Upper lobe of right lung (tissue), 1 donor: Measurements from ENCODE around the gene ZMYM4. TPM values are rescaled to one million over a fixed set of nuclear protein-coding genes. Genes with fewer than 3 reads are reported as not detected.

Source experiments
- ATAC-seq: fragments of 200-7000 bp; cut with Tn5 transposase; one replicate; pipeline ENCODE4 v1.9.1; 2020; ENCODE audit warnings: mild to moderate bottlenecking, moderate library complexity
- DNase-seq: peaks from one replicate; pipeline ENCODE4 v3.0.0-alpha.2; 2020
- H3K27ac ChIP-seq: fragments of 200-600 bp; one replicate; pipeline ENCODE4 v1.8.0; 2022
- H3K27me3 ChIP-seq: fragments of 200-600 bp; one replicate; pipeline ENCODE4 v1.8.0; 2022; ENCODE audit warnings: mild to moderate bottlenecking
- H3K36me3 ChIP-seq: fragments of 200-600 bp; one replicate; pipeline ENCODE4 v1.8.0; 2022
- H3K4me1 ChIP-seq: fragments of 200-600 bp; one replicate; pipeline ENCODE4 v1.8.0; 2022
- H3K4me3 ChIP-seq: fragments of 200-600 bp; one replicate; pipeline ENCODE4 v1.8.0; 2022; ENCODE audit warnings: mild to moderate bottlenecking
- H3K9me3 ChIP-seq: fragments of 200-600 bp; one replicate; pipeline ENCODE4 v1.8.0; 2022
- intact Hi-C: fragments of 100-400 bp; cut with DNase I; formaldehyde crosslinking; loops from one replicate; pipeline ENCODE4 v1.11.0; 2022
- total RNA-seq: library from RNA; stranded (reverse); fragmentation: NEBNext Ultra II Directional; extraction: Animal tissue kit (Norgen Biotek cat#: 25700); gene quantifications from one replicate; pipeline ENCODE4 v1.2.1, GENCODE V29; 2021
- TF ChIP-seq, protein P1 (sequence below): fragments of 200-600 bp; IDR thresholded peaks from one replicate; pipeline ENCODE4 v1.8.0; 2022; ENCODE audit warnings: antibody characterized with exemption
- donor health status: DM: no; HTN: yes; CAD: no; lungs with severe emphysema.

ZMYM4 gene
- total RNA-seq, 1 donor from 2014 or later, result 48.1 TPM

DNA sequence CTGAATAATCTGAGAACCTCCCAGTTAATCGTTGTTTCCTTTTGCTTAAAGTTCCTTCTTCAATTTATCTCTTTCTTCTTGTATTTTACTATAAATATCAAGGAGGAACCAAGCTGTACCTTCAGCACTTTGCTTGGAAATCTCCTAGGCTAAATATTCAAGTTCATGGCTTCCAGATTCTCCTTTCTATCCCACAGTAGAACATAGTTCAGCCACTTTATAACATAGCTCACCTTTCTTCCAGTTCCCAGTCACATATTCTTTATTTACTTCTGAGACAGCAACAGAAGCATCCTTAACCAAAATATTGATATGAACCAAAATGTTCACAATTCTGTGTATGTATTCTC is 11.0 kb downstream of the ZMYM4 start:
- DNase-seq (no peak), ATAC-seq (no peak)
- TF ChIP-seq, protein P1, sequence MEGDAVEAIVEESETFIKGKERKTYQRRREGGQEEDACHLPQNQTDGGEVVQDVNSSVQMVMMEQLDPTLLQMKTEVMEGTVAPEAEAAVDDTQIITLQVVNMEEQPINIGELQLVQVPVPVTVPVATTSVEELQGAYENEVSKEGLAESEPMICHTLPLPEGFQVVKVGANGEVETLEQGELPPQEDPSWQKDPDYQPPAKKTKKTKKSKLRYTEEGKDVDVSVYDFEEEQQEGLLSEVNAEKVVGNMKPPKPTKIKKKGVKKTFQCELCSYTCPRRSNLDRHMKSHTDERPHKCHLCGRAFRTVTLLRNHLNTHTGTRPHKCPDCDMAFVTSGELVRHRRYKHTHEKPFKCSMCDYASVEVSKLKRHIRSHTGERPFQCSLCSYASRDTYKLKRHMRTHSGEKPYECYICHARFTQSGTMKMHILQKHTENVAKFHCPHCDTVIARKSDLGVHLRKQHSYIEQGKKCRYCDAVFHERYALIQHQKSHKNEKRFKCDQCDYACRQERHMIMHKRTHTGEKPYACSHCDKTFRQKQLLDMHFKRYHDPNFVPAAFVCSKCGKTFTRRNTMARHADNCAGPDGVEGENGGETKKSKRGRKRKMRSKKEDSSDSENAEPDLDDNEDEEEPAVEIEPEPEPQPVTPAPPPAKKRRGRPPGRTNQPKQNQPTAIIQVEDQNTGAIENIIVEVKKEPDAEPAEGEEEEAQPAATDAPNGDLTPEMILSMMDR, result no peak
- no peak overlapping the region for H3K4me3 ChIP-seq
- no peaks in the 10 kb centered on the region for H3K27me3 ChIP-seq
- intact Hi-C loops, result no loop called here
- no peaks in the 10 kb centered on the region for H3K4me1 ChIP-seq
- no peaks in the 10 kb centered on the region for H3K36me3 ChIP-seq
- H3K27ac ChIP-seq, result no peak overlapping the region
- H3K9me3 ChIP-seq, result no peaks in the 10 kb centered on the region

DNA sequence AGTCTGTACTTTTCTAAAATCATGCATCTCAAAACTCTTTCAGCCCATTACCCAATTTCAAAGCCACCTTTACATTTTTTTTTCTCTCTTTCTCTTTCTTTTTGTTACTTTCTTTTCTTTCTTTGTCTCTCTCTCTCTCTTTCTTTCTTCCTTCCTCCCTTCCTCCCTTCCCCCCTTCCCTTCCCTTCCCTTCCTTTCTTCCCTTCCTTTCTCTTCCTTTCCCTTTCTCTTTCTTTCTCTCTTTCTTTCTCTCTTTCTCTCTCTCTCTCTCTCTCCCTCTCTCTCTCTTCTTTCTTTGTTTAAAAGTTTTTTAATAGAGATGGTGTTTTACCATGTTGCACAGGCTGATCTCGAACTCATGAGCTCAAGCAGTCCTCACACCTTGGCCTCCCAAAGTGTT is 11.5 kb downstream of the ZMYM4 start:
- intact Hi-C loops, result no loop called here
- Histone ChIP-seq H3K4me1 (no peaks in the 10 kb centered on the region), H3K36me3 (no peaks in the 10 kb centered on the region), H3K27ac (no peak overlapping the region), H3K9me3 (no peaks in the 10 kb centered on the region), H3K27me3 (no peaks in the 10 kb centered on the region), H3K4me3 (no peak overlapping the region)
- ATAC-seq (no peak), DNase-seq (no peak)
- TF ChIP-seq, protein P1, result no peak

DNA sequence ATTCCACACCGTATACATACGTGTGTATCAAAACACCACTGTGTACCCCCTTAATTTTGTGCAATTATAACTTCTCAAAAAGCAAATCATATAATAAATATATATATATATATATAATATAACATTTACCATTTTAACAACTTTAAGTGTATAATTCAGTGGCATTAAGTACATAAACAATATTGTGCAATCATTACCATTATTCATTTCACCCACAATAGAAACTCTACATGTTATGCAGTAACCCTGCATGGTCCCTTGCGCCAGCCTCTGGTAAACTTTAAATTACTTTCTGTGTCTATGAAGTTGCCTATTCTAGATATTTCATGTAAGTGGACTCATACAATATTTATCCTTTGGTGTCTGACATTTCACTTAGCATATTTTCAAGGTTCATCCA is 13.1 kb downstream of the ZMYM4 start:
- Histone ChIP-seq H3K27ac (no peak overlapping the region), H3K36me3 (no peaks in the 10 kb centered on the region), H3K4me1 (no peaks in the 10 kb centered on the region), H3K27me3 (no peaks in the 10 kb centered on the region), H3K4me3 (no peak overlapping the region), H3K9me3 (no peaks in the 10 kb centered on the region)
- intact Hi-C loops, result no loop called here
- TF ChIP-seq, protein P1, result no peak
- no peak for ATAC-seq
- DNase-seq, result no peak

DNA sequence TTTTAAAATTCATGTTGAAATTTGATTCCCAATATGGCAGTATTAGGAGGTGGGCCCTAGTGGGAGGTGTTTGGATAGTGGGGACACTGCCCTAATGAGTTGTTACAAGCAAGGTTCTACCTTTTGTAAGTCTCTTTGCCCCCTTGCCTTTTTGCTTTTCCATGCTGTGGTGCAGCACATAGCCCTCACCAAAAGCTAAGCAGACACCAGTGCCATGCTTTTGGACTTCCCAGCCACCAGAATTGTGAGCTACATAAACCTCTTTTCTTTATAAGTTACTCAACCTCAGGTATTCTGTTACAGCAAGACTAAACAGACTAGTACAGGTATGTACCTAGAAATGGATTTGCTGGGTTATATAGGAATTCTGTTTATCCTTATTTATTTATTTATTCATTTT is 13.7 kb downstream of the ZMYM4 start:
- ATAC-seq, result no peak
- no peak for DNase-seq
- no peaks in the 10 kb centered on the region for H3K36me3 ChIP-seq
- no peaks in the 10 kb centered on the region for H3K4me1 ChIP-seq
- no peak overlapping the region for H3K27ac ChIP-seq
- H3K4me3 ChIP-seq, result no peak overlapping the region
- intact Hi-C loops, result no loop called here
- no peaks in the 10 kb centered on the region for H3K27me3 ChIP-seq
- TF ChIP-seq, protein P1, result no peak
- no peaks in the 10 kb centered on the region for H3K9me3 ChIP-seq

DNA sequence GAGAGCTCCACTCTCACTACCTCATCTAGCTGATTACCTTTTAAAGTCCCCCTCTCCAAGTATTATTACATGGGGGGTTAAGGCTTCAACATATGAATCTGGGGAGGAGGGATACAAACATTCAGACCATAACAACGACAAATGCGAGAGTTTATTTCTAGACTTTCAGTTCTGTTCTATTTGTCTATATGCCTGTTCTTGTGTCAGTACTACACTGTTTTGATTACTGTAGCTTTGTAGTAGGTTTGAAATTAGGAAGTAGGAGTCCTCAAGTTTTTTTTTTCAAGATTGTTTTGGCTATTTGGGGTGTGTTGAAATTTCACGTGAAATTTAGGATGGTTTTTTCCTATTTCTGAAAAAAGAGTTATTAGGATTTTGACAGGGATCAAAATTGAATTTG is 16.3 kb downstream of the ZMYM4 start:
- ATAC-seq (no peak), DNase-seq (no peak)
- Histone ChIP-seq H3K36me3 (no peaks in the 10 kb centered on the region), H3K4me1 (peaks cover 16% of the 10 kb centered on the region), H3K27me3 (no peaks in the 10 kb centered on the region), H3K4me3 (no peak overlapping the region), H3K9me3 (no peaks in the 10 kb centered on the region), H3K27ac (no peak overlapping the region)
- intact Hi-C loops, result no loop called here
- TF ChIP-seq, protein P1, result no peak
